Measurements from ENCODE around the gene ZDHHC12.
"Not testable (repeated sequence)": the region's sequence is repeated elsewhere in the genome, so short reads cannot be mapped to it uniquely, and the experiment has no call there.

ZDHHC12 gene

GRCh38 chr9:128702445-128702948, 21.4 kb downstream of the ZDHHC12 start, which contains the start of gene PKN3:
TSS of gene PKN3 (plus strand) at chr9:128702503. CDS start at chr9:128702916, 413 bp downstream.
- Histone ChIP-seq H3K9me3 (ENCODE audit: control insufficient read depth in 1 of 2, low read length in 2 of 2) (no peaks in the 10 kb centered on the region), H3K27me3 (ENCODE audit: control insufficient read depth in 1 of 2, insufficient read depth in 2 of 2, low read length in 2 of 2) (no peaks in the 10 kb centered on the region), H3K4me3 (ENCODE audit: low read depth in 1 of 2, low read length in 2 of 2) (peak within 1 kb of the TSS; percentile 75 to 79), H3K27ac (ENCODE audit: low read depth, low read length) (peak within 1 kb of the TSS; percentile 56), H3K36me3 (ENCODE audit: control insufficient read depth in 1 of 2, insufficient read depth in 2 of 2, low read length in 2 of 2) (peaks cover under 1 to 4% of the 10 kb centered on the region in 2 donors), H3K9ac (ENCODE audit: low read depth in 1 of 2, low read length in 2 of 2) (peak within 1 kb of the TSS; percentile 54 to 63), H3K4me1 (ENCODE audit: control insufficient read depth in 1 of 2, insufficient read depth in 2 of 2, low read length in 2 of 2) (peaks cover 5% of the 10 kb centered on the region in 2 donors)

- no peaks in the 10 kb centered on the region for H3K9me3 ChIP-seq (ENCODE audit: control insufficient read depth in 1 of 2, low read length in 2 of 2)
- peaks cover 0 to 12% of the 10 kb centered on the region in 2 donors for H3K36me3 ChIP-seq (ENCODE audit: control insufficient read depth in 1 of 2, insufficient read depth in 2 of 2, low read length in 2 of 2)
- H3K4me1 ChIP-seq (ENCODE audit: control insufficient read depth in 1 of 2, insufficient read depth in 2 of 2, low read length in 2 of 2), result peaks cover 5% of the 10 kb centered on the region in 2 donors
- no peak overlapping the region for H3K27ac ChIP-seq (ENCODE audit: low read depth, low read length)
- H3K9ac ChIP-seq (ENCODE audit: low read depth in 1 of 2, low read length in 2 of 2), result no peak overlapping the region
- no peaks in the 10 kb centered on the region for H3K27me3 ChIP-seq (ENCODE audit: control insufficient read depth in 1 of 2, insufficient read depth in 2 of 2, low read length in 2 of 2)
- H3K4me3 ChIP-seq (ENCODE audit: low read depth in 1 of 2, low read length in 2 of 2), result no peak overlapping the region
Observed at GRCh38 chr9:128701227-128701854, 22.6 kb downstream of the ZDHHC12 start.

- not testable (repeated sequence) for H3K27me3 ChIP-seq (ENCODE audit: control insufficient read depth in 1 of 2, insufficient read depth in 2 of 2, low read length in 2 of 2); H3K4me1 ChIP-seq (ENCODE audit: control insufficient read depth in 1 of 2, insufficient read depth in 2 of 2, low read length in 2 of 2); H3K27ac ChIP-seq (ENCODE audit: low read depth, low read length); H3K9me3 ChIP-seq (ENCODE audit: control insufficient read depth in 1 of 2, low read length in 2 of 2); H3K4me3 ChIP-seq (ENCODE audit: low read depth in 1 of 2, low read length in 2 of 2); H3K9ac ChIP-seq (ENCODE audit: low read depth in 1 of 2, low read length in 2 of 2)
- peaks cover 2 to 25% of the 10 kb centered on the region in 2 donors for H3K36me3 ChIP-seq (ENCODE audit: control insufficient read depth in 1 of 2, insufficient read depth in 2 of 2, low read length in 2 of 2)
Observed at GRCh38 chr9:128699096-128699795, 24.7 kb downstream of the ZDHHC12 start.

GRCh38 chr9:128696923-128697707, 26.8 kb downstream of the ZDHHC12 start:
- no peaks in the 10 kb centered on the region for H3K9me3 ChIP-seq (ENCODE audit: control insufficient read depth in 1 of 2, low read length in 2 of 2)
- peaks cover 14 to 45% of the 10 kb centered on the region in 2 donors for H3K36me3 ChIP-seq (ENCODE audit: control insufficient read depth in 1 of 2, insufficient read depth in 2 of 2, low read length in 2 of 2)
- H3K4me1 ChIP-seq (ENCODE audit: control insufficient read depth in 1 of 2, insufficient read depth in 2 of 2, low read length in 2 of 2), result peaks cover 3 to 5% of the 10 kb centered on the region in 2 donors
- no peak overlapping the region for H3K9ac ChIP-seq (ENCODE audit: low read depth in 1 of 2, low read length in 2 of 2)
- H3K27me3 ChIP-seq (ENCODE audit: control insufficient read depth in 1 of 2, insufficient read depth in 2 of 2, low read length in 2 of 2), result no peaks in the 10 kb centered on the region
- no peak overlapping the region for H3K27ac ChIP-seq (ENCODE audit: low read depth, low read length)
- no peak overlapping the region for H3K4me3 ChIP-seq (ENCODE audit: low read depth in 1 of 2, low read length in 2 of 2)

- H3K36me3 ChIP-seq (ENCODE audit: control insufficient read depth in 1 of 2, insufficient read depth in 2 of 2, low read length in 2 of 2), result peaks cover 14 to 54% of the 10 kb centered on the region in 2 donors
Observed at GRCh38 chr9:128694344-128694743, 29.6 kb downstream of the ZDHHC12 start.

GRCh38 chr9:128693738-128694137, 30.2 kb downstream of the ZDHHC12 start:
- H3K27ac ChIP-seq (ENCODE audit: low read depth, low read length); H3K9ac ChIP-seq (ENCODE audit: low read depth in 1 of 2, low read length in 2 of 2); H3K27me3 ChIP-seq (ENCODE audit: control insufficient read depth in 1 of 2, insufficient read depth in 2 of 2, low read length in 2 of 2); H3K4me3 ChIP-seq (ENCODE audit: low read depth in 1 of 2, low read length in 2 of 2); H3K9me3 ChIP-seq (ENCODE audit: control insufficient read depth in 1 of 2, low read length in 2 of 2): not testable (repeated sequence)
- H3K36me3 ChIP-seq (ENCODE audit: control insufficient read depth in 1 of 2, insufficient read depth in 2 of 2, low read length in 2 of 2), result peaks cover 14 to 54% of the 10 kb centered on the region in 2 donors
- peaks cover 10 to 15% of the 10 kb centered on the region in 2 donors for H3K4me1 ChIP-seq (ENCODE audit: control insufficient read depth in 1 of 2, insufficient read depth in 2 of 2, low read length in 2 of 2)

More at GRCh38 chr9:128694344-128694743, 29.6 kb downstream of the ZDHHC12 start:
- no peaks in the 10 kb centered on the region for H3K27me3 ChIP-seq (ENCODE audit: control insufficient read depth in 1 of 2, insufficient read depth in 2 of 2, low read length in 2 of 2)
- no peak overlapping the region for H3K27ac ChIP-seq (ENCODE audit: low read depth, low read length)
- H3K4me1 ChIP-seq (ENCODE audit: control insufficient read depth in 1 of 2, insufficient read depth in 2 of 2, low read length in 2 of 2), result peaks cover 10 to 15% of the 10 kb centered on the region in 2 donors
- H3K4me3 ChIP-seq (ENCODE audit: low read depth in 1 of 2, low read length in 2 of 2), result no peak overlapping the region
- H3K9ac ChIP-seq (ENCODE audit: low read depth in 1 of 2, low read length in 2 of 2), result no peak overlapping the region
- no peaks in the 10 kb centered on the region for H3K9me3 ChIP-seq (ENCODE audit: control insufficient read depth in 1 of 2, low read length in 2 of 2)

GRCh38 chr9:128690684-128691034, 33.3 kb downstream of the ZDHHC12 start:
- H3K4me3 ChIP-seq (ENCODE audit: low read depth in 1 of 2, low read length in 2 of 2), result peak overlapping the region; percentile 94 to 98
- H3K4me1 ChIP-seq (ENCODE audit: control insufficient read depth in 1 of 2, insufficient read depth in 2 of 2, low read length in 2 of 2), result peaks cover 25 to 35% of the 10 kb centered on the region in 2 donors
- H3K27me3 ChIP-seq (ENCODE audit: control insufficient read depth in 1 of 2, insufficient read depth in 2 of 2, low read length in 2 of 2), result no peaks in the 10 kb centered on the region
- peaks cover 14 to 35% of the 10 kb centered on the region in 2 donors for H3K36me3 ChIP-seq (ENCODE audit: control insufficient read depth in 1 of 2, insufficient read depth in 2 of 2, low read length in 2 of 2)
- peak overlapping the region; percentile 82 to 89 for H3K9ac ChIP-seq (ENCODE audit: low read depth in 1 of 2, low read length in 2 of 2)
- no peaks in the 10 kb centered on the region for H3K9me3 ChIP-seq (ENCODE audit: control insufficient read depth in 1 of 2, low read length in 2 of 2)
- no peak overlapping the region for H3K27ac ChIP-seq (ENCODE audit: low read depth, low read length)

GRCh38 chr9:128689820-128690683, 33.9 kb downstream of the ZDHHC12 start:
- peak overlapping the region; percentile 82 to 89 for H3K9ac ChIP-seq (ENCODE audit: low read depth in 1 of 2, low read length in 2 of 2)
- peaks cover 14 to 32% of the 10 kb centered on the region in 2 donors for H3K36me3 ChIP-seq (ENCODE audit: control insufficient read depth in 1 of 2, insufficient read depth in 2 of 2, low read length in 2 of 2)

GRCh38 chr9:128689293-128689774, 34.6 kb downstream of the ZDHHC12 start:
- Histone ChIP-seq H3K4me3 (ENCODE audit: low read depth in 1 of 2, low read length in 2 of 2) (peak overlapping the region; percentile 11 to 48), H3K36me3 (ENCODE audit: control insufficient read depth in 1 of 2, insufficient read depth in 2 of 2, low read length in 2 of 2) (peaks cover 13 to 30% of the 10 kb centered on the region in 2 donors), H3K9me3 (ENCODE audit: control insufficient read depth in 1 of 2, low read length in 2 of 2) (no peaks in the 10 kb centered on the region), H3K27ac (ENCODE audit: low read depth, low read length) (peak overlapping the region; percentile 81), H3K4me1 (ENCODE audit: control insufficient read depth in 1 of 2, insufficient read depth in 2 of 2, low read length in 2 of 2) (peaks cover 38 to 48% of the 10 kb centered on the region in 2 donors), H3K27me3 (ENCODE audit: control insufficient read depth in 1 of 2, insufficient read depth in 2 of 2, low read length in 2 of 2) (no peaks in the 10 kb centered on the region), H3K9ac (ENCODE audit: low read depth in 1 of 2, low read length in 2 of 2) (peak overlapping the region in 1 of 2 donors; percentile 21)

More at GRCh38 chr9:128689820-128690683, 33.9 kb downstream of the ZDHHC12 start:
- Histone ChIP-seq H3K27ac (ENCODE audit: low read depth, low read length) (peak overlapping the region; percentile 46), H3K4me1 (ENCODE audit: control insufficient read depth in 1 of 2, insufficient read depth in 2 of 2, low read length in 2 of 2) (peaks cover 31 to 41% of the 10 kb centered on the region in 2 donors), H3K4me3 (ENCODE audit: low read depth in 1 of 2, low read length in 2 of 2) (peak overlapping the region; percentile 94 to 98), H3K9me3 (ENCODE audit: control insufficient read depth in 1 of 2, low read length in 2 of 2) (no peaks in the 10 kb centered on the region), H3K27me3 (ENCODE audit: control insufficient read depth in 1 of 2, insufficient read depth in 2 of 2, low read length in 2 of 2) (no peaks in the 10 kb centered on the region)
